Bronchial epithelial cell (primary cell): ENCODE results near the gene ST13. TPM values are rescaled to one million over a fixed set of nuclear protein-coding genes. Genes with fewer than 3 reads are reported as not detected.
A peak's percentile ranks its signal among the peaks of the same experiment; 100 is the strongest.

ENCODE experiments used
- DNase-seq: peaks from one replicate; pipeline ENCODE4 v3.0.0-alpha.2; 2010; ENCODE audit warnings: low read depth
- FAIRE-seq: peaks from 2 replicates; lab custom pipeline; 2011; peaks lifted over from hg19 to GRCh38; lab: Jason Lieb, UNC
- H3K27me3 ChIP-seq: 2 replicates; pipeline ENCODE4 v1.5.1; 2011; ENCODE audit warnings: low read length; ENCODE audit not compliant: control insufficient read depth, insufficient read depth
- H3K36me3 ChIP-seq: 2 replicates; pipeline ENCODE4 v1.5.1; 2011; ENCODE audit warnings: low read length; ENCODE audit not compliant: control insufficient read depth, insufficient read depth
- H3K4me3 ChIP-seq: 2 replicates; pipeline ENCODE4 v1.5.1; 2011; ENCODE audit warnings: mild to moderate bottlenecking, low read depth, low read length, control low read depth
- total RNA-seq: library from RNA; depleted of rRNA; stranded (reverse); fragments of >200 nt; gene quantifications from 2 replicates; pipeline ENCODE4 v1.2.1, GENCODE V29; 2014
- TF ChIP-seq, protein P1 (sequence below): IDR thresholded peaks from 2 replicates; pipeline ENCODE4 v1.5.1; 2011; ENCODE audit warnings: mild to moderate bottlenecking, moderate library complexity, low read length, control low read depth, inconsistent platforms; ENCODE audit not compliant: insufficient read depth, severe bottlenecking

ST13 gene
- total RNA-seq, 1 donor from 2014 or later, result 194 TPM

DNA sequence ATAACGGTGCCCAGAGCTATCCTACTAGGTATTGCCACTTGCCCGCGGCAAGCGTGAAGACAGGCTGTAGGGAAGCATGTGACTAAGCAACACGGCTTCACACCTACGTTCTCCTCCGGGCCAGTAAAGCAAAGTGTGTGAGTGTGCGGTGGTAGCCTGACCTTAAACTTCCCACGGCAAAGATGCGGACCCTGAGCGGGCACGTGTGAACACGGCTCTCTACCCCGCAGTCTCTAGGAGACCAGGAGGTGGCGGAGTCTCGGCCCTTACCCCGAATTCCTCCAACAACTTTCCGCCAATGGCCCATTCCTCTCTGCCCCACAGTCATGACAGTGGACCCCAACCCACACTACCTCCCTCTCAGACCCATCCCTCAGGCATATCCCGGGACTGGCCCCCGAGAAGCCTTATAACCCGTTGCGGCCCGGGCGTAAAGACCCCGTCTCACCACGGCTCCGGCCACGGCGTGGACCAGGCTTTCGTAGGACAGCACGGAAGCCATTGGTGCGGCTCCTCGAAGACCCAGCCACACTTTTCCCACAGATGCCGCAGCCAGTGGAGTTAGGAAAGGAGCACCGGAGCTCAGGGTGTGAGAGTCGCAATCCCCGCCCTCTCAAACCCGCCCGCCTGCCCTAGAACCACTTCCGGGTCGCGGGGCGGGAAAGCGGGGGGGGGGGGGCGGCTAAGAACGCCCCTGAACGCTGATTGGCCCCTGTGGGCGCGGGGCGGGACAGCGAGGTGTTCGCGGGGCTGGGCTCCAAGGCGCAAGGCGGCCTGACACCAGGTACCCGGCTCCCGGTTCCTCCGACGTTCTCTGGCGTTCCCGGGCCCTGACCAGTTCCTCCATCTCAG, 37.5 kb downstream of the ST13 start, which contains the start of gene SLC25A17:
SLC25A17 (minus strand) TSS at position 600 of the 852 bp plus-strand sequence; CDS start at position 502, 98 bp downstream.
- DNase-seq (peak; percentile 69), FAIRE-seq (no peak)
- TF ChIP-seq, protein P1, sequence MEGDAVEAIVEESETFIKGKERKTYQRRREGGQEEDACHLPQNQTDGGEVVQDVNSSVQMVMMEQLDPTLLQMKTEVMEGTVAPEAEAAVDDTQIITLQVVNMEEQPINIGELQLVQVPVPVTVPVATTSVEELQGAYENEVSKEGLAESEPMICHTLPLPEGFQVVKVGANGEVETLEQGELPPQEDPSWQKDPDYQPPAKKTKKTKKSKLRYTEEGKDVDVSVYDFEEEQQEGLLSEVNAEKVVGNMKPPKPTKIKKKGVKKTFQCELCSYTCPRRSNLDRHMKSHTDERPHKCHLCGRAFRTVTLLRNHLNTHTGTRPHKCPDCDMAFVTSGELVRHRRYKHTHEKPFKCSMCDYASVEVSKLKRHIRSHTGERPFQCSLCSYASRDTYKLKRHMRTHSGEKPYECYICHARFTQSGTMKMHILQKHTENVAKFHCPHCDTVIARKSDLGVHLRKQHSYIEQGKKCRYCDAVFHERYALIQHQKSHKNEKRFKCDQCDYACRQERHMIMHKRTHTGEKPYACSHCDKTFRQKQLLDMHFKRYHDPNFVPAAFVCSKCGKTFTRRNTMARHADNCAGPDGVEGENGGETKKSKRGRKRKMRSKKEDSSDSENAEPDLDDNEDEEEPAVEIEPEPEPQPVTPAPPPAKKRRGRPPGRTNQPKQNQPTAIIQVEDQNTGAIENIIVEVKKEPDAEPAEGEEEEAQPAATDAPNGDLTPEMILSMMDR, result peak; percentile 55
- Histone ChIP-seq H3K4me3 (peak within 1 kb of the TSS; percentile 93), H3K27me3 (no peaks in the 10 kb centered on the region), H3K36me3 (no peaks in the 10 kb centered on the region)

DNA sequence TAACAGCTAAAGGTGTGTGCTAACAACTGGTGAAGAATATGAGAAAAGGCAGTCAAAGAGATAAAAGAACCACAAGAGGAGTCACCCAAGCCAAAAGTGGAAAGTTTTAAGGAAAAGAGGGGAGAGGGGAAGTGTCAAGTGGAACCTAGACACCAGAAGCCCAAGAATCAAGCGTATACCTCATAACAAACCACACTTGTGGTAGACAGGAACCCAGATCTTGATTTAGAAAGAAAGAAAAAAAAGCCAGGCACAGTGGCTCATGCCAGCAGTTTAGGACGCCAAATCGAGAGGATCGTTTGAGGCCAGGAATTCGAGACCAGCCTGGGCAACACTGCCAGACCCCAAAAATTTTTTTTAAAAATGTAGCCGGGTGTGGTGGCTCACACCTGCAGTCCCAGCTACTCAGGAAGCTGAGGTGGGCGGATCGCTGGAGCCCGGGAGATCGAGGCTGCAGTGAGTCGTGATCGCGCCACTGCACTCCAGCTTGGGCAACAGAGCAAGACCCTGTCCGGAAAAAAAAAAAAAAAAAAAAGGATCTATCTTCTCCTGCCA, 38.2 kb downstream of the ST13 start:
- H3K4me3 ChIP-seq, result peak overlapping the region; percentile 93
- no peaks in the 10 kb centered on the region for H3K27me3 ChIP-seq
- TF ChIP-seq, protein P1, result no peak
- H3K36me3 ChIP-seq, result no peaks in the 10 kb centered on the region
- FAIRE-seq, result no peak
- DNase-seq, result no peak

DNA sequence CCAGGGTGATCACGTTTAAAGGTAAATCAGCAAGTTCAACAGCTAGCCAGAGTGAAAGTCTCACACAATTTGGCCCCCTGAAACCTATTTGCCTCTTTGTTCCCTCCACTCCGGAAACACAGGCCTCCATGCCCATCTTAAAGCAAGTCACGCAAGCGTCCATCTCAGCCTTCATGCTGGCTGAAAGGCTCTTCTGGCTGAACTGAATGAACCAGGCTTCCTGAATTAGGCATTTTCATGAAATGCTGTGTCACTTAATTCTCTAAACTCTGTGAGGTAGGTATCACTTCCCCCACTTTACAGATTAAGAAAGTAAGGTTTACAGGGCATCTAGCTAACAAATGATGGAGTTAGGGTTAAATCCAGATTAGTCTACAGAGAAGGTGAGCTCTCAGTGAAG, 38.7 kb downstream of the ST13 start:
- TF ChIP-seq, protein P1, result no peak
- no peaks in the 10 kb centered on the region for H3K36me3 ChIP-seq
- no peak for DNase-seq
- H3K27me3 ChIP-seq, result no peaks in the 10 kb centered on the region
- no peak for FAIRE-seq
- H3K4me3 ChIP-seq, result no peak overlapping the region

DNA sequence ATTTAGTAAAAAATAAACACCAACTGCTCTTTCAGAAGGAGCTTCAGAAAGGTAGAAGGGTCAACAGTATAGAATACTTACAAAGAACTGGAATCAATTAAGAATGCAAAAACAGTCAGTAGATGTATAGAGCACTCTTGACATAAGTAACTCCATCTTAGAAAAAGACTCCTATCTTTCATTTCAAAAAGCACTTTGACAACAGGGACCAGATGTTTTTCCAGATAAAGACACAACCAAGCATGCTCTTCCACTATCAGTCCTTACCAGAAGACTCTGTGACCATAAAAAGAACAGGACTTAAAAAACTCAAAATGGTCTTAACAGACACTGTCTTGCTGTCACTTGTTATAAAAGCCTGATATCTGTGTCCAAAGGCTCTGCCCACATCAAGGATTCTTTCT, 42.5 kb downstream of the ST13 start:
- Histone ChIP-seq H3K4me3 (no peak overlapping the region), H3K27me3 (no peaks in the 10 kb centered on the region), H3K36me3 (no peaks in the 10 kb centered on the region)
- TF ChIP-seq, protein P1, result no peak
- no peak for FAIRE-seq
- DNase-seq, result no peak

DNA sequence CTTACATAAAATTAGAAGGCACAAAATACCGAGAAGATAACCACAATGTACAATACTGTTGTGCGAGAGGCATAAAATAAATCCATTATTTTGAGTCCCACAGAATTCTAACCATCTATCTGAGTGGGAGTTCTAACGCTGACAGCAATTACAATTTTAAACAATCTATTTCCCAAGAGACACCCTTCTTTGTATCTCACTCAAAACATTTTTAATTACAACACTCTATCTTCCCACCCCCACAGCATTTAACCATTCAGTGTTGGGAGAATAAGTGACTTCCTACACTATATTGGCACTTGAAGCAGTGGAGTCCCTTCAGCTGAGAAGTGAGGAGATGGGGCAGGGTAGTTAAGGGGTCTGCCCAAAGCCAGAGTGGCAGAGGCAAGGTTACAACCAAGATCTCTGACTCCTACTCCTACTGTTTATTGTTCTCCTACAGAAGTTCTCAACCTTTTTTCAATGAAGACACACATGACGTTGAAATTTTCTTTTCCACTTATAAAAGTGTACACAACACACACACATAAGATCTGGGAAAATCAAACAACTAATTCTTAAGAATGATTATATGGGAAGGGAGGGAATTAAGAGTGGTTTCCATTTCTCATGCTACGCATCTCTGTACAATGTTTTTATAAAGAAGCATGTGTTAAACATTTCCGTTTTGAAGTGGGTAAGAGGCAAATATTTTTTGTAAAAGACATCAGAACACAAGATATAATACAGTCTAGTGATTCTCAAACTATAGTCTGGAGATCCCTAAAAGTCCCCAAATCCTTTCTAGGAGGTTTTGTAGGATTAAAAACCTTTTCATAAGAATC, 48.2 kb downstream of the ST13 start:
- Histone ChIP-seq H3K4me3 (no peak overlapping the region), H3K27me3 (no peaks in the 10 kb centered on the region), H3K36me3 (peaks cover 2% of the 10 kb centered on the region)
- TF ChIP-seq, protein P1, result no peak
- DNase-seq (no peak), FAIRE-seq (no peak)
